ENCODE data around the gene ZNRF1. TPM values are rescaled to one million over a fixed set of nuclear protein-coding genes. Genes with fewer than 3 reads are reported as not detected.

The ZNRF1 gene
- total and polyA plus RNA-seq, 10 of the 15 experiments (the other 5 are each of a cell fraction or from before 2014, with no cell fraction given): 5.8 to 25.9 (median 14.3) TPM

- H3K4me2 ChIP-seq (ENCODE audit: control insufficient read depth, insufficient read depth): no peak overlapping the region
Observed at GRCh38 chr16:75062976-75063346, 64.1 kb downstream of the ZNRF1 start.

More at GRCh38 chr16:75062976-75063346, 64.1 kb downstream of the ZNRF1 start:
- Histone ChIP-seq H3K4me3 (no peak overlapping the region), H3K36me3 (ENCODE audit: control insufficient read depth in 2 of 2, insufficient read depth in 2 of 2, low read length in 1 of 2) (no peaks in the 10 kb centered on the region), H3K27me3 (replicated peaks in 1 of 2; ENCODE audit: control insufficient read depth in 2 of 2, insufficient read depth in 2 of 2, low read length in 1 of 2) (no peaks in the 10 kb centered on the region), H3K4me1 (ENCODE audit: control insufficient read depth, insufficient read depth, low read length) (peaks cover 14% of the 10 kb centered on the region), H4K20me1 (ENCODE audit: control insufficient read depth, insufficient read depth) (no peaks in the 10 kb centered on the region), H3K9me3 (replicated peaks; ENCODE audit: control insufficient read depth, insufficient read depth, low read length) (no peaks in the 10 kb centered on the region), H3K9ac (ENCODE audit: control insufficient read depth, insufficient read depth, low read length) (no peak overlapping the region), H3K27ac (ENCODE audit: control insufficient read depth, insufficient read depth) (no peak overlapping the region), H2AFZ (ENCODE audit: control insufficient read depth, low read depth, low read length) (no peak overlapping the region), H3K79me2 (ENCODE audit: control insufficient read depth, insufficient read depth, low read length) (no peaks in the 10 kb centered on the region; the same call in none of the 2 replicates)
- DNase-seq (ENCODE audit: low read depth, low spot score) (no peak), ATAC-seq (no peak; the same call in 2 of the 3 replicates), FAIRE-seq (no peak)
- no TSS peak for BruUV-seq (replicated peaks)
- ChIA-PET RAD21 (ENCODE audit: unreplicated experiment) (interaction anchor here (1.9 kb wide), 1 partner anchor 48 kb away, joined by 5 read pairs; no protein-coding TSS in a partner anchor), CTCF (interaction anchor here (1.1 to 2.8 kb wide), 8 partner anchors 8 to 65 kb away, joined by 3 to 8 read pairs (median 5); partner anchors contain the start of gene ZNRF1), POLR2A (interaction anchor here (1.3 kb wide), 1 partner anchor 30 kb away, joined by 3 read pairs; no protein-coding TSS in a partner anchor), SMC1A (ENCODE audit: uncharacterized antibody, unreplicated experiment) (interaction anchor here (1.2 to 2.2 kb wide), 5 partner anchors 10 to 55 kb away, joined by 4 to 9 read pairs (median 5); no protein-coding TSS in a partner anchor)
- in situ Hi-C loops (cut with MboI) (no loop called here), intact Hi-C loops (cut with micrococcal nuclease; ENCODE audit: unreplicated experiment) (no loop called here)
- 86% methylated on average over 9 of the region's 9 CpGs for WGBS (ENCODE audit: insufficient coverage, insufficient replicate concordance, low lambda C conversion rate, missing lambda C conversion rate)
- TF ChIP-seq PRDM15 (CRISPR knock-in tag; IDR thresholded peaks at IDR 0.05): no peak
- no peak for TF ChIP-seq BCLAF1 (IDR thresholded peaks at IDR 0.05)
- no peak for TF ChIP-seq SPI1 (IDR thresholded peaks at IDR 0.05; ENCODE audit: borderline replicate concordance, insufficient read depth, low read depth, low read length)
- no peak for TF ChIP-seq SMARCA5 (IDR thresholded peaks at IDR 0.05)
- TF ChIP-seq YY1 (IDR thresholded peaks at IDR 0.05; ENCODE audit: low read depth, low read length): no peak
- no peak for TF ChIP-seq ASH2L (IDR thresholded peaks at IDR 0.05; ENCODE audit: borderline replicate concordance, low read depth)
- no peak for TF ChIP-seq RAD21 (IDR thresholded peaks at IDR 0.05; ENCODE audit: insufficient read depth, low read depth, low read length)
- TF ChIP-seq ZBTB4 (CRISPR knock-in tag; IDR thresholded peaks at IDR 0.05): no peak
- TF ChIP-seq ETV6 (conservative IDR thresholded peaks at IDR 0.05 in 1 of 2, IDR thresholded peaks at IDR 0.05 in 1 of 2; ENCODE audit: borderline replicate concordance in 1 of 2, low read depth in 1 of 2): no peak

Measured in GM12878 (cell line).